GM12873 (cell line): ENCODE data around the gene ARHGAP40.

ENCODE experiments used
- TF ChIP-seq, protein P1 (sequence below): IDR thresholded peaks from 2 replicates; pipeline ENCODE4 v1.5.1; 2012; ENCODE audit warnings: low read depth, mild to moderate bottlenecking, moderate library complexity, low read length, control low read depth; ENCODE audit not compliant: insufficient read depth; ENCODE audit errors: missing control alignments

ARHGAP40 gene

DNA sequence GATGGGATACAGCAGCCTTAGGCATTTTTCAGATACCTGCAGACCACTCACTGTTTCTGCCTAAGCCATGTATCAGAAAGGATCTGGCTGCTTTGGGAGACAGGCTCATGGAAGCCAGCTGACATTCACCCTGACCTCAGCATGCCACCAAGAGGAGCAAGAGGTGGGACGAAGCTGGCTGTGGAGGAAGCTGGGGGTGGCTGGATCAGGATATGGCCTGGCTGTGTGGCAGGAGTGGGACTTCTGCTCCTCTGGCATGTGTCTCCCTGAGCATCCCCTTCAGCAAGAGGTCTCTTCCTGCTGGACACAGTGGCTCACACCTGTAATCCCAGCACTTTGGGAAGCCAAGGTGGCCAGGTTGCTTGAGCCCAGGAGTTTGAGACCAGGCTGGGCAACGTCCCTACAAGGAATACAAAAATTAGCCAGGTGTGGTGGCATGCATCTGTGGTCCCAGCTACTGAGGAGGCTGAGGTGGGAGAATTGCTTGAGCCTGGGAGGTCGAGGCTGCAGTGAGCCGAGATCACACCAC, 19.7 kb upstream of the ARHGAP40 start:
- TF ChIP-seq, protein P1, sequence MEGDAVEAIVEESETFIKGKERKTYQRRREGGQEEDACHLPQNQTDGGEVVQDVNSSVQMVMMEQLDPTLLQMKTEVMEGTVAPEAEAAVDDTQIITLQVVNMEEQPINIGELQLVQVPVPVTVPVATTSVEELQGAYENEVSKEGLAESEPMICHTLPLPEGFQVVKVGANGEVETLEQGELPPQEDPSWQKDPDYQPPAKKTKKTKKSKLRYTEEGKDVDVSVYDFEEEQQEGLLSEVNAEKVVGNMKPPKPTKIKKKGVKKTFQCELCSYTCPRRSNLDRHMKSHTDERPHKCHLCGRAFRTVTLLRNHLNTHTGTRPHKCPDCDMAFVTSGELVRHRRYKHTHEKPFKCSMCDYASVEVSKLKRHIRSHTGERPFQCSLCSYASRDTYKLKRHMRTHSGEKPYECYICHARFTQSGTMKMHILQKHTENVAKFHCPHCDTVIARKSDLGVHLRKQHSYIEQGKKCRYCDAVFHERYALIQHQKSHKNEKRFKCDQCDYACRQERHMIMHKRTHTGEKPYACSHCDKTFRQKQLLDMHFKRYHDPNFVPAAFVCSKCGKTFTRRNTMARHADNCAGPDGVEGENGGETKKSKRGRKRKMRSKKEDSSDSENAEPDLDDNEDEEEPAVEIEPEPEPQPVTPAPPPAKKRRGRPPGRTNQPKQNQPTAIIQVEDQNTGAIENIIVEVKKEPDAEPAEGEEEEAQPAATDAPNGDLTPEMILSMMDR: no peak

DNA sequence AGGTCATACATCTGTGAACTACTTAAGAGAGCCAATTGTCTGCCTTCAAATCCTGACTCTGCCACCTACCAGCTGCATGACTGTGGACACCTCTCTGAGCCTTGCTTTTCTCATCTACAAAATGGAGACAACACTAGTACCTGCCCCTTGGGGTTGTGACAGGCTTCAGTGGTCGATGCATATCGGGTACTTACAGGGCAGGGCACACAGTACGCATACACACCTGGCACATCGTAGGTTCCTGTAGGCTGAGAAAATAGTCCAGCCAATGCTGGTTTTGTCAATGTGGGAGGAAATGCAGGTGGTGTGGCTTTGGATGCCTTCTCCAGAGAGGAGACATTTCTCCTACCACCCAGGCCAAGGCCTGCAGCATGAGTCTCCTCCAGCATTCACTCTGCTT, 18.3 kb upstream of the ARHGAP40 start:
- TF ChIP-seq, protein P1: no peak

DNA sequence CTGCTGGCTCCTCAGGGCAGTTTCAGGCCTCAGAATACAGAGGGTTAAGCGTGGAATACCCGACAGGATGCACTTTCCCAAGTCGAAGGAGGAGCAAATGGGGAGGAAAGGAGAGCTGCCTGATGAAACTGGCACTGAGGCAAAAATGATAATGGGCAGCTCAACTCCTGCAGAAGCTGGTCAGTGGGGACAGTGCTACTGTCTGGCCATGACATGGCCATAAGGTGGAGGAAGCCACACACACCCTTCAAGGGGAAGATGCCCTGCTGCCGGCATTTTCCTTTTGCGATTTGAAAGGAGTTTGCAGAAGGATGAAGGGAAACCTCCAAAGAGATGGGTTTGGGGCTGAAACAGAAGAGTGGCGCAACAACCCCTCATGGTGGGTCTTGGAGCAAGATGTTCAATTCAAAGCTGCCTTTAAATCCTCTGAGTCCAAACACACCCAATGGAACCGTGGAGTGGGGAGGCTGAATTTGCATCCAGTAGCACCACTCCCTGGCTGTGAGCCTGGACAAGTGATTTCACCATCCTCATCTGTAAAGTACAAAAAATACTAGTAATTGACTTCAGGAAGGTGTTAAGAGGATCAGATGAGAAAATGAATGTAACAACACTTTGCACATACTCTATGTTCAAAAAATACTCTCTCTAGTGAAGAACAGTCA, 17.4 kb upstream of the ARHGAP40 start:
- TF ChIP-seq, protein P1: no peak

DNA sequence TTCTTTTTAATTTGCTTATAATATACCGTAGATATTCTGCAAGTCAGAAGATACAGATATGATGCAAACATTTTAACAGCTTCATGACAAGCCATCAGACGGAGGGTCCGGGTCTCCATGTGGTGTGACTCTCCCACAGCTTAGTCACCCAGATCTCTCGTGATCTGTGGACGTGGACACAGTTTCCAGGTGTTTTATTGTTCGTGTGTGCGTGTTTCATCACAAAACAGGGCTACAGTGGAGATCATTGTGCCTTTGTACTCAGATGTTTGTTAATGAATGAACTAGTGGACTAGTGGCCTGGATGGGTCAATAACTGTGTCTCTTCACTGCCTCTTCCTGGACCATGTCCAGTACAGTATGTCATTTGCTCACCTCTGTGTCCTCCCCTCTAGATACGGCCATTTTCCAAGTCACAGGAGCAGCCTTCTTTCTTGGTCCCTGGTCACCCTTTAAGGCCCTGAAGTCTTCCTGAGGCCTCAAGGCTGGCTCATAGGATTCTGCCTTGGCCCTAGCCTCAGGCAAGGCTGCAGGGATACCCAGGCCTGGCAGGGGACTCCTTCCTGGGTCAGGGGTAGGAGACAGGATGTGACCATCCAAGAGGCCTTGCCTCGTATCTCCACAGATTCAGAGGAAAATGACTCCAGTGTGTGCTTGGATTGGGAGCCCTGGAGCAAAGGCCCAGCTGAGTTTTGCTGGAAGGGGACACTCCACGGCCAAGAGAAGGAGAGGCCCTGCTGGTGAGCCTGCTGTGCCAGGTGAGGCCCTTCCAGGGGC, 16.0 kb upstream of the ARHGAP40 start:
- TF ChIP-seq, protein P1: no peak

DNA sequence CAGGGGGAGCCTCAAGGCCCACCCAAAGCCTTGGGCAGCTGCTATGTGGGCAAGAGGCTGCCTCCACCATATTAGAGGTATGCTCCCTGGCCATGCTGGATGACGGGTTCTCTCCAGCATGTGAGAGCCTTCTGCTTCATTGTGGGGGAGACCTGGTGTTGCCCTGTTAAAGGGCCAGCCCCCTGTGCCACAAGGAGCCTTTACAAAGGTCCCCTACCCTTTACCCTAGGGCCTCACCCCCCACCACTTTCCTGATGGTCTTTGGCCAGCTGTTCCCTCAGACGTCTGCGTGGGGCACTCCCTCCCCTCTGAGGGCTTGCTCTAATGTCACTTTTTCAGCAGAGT, 15.5 kb upstream of the ARHGAP40 start:
- TF ChIP-seq, protein P1: no peak

DNA sequence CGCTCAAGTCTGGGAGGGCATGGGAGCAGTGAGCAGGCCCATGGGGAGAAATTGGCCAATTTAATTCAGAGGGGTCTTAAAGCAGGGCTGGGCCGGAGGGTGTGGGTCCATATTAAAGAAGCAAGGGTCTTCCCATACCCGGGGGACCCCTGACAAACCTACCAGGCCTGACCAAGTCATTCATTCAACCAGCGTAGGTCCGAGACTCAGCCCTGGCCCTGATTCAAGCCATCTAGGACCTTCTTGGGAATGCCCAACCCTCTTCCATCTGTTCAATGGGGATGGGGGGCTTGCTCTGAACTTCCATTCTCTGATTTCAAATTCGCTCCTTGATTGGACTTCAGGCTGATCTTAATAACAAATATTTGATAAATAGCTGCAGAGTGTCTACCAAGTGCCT, 13.3 kb upstream of the ARHGAP40 start:
- TF ChIP-seq, protein P1: no peak

DNA sequence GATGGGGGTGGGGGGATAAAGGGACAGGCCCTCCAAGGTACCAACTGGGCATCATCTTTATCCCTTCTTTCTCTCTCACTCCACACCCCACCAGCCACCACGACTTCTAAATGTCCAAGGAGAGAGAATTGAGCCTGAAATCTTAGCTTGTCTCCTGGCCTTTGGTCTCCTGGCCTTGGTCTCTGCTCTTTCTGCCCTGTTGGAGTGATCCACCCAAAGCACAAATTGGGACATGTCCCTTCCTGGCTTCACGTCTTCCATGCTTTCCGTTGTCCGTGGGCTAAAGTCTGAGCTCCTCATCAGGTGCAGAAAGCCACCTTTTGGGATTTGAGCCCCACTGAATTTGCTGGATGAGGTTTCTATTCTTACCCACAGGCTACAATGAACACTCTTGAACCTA, 12.3 kb upstream of the ARHGAP40 start:
- TF ChIP-seq, protein P1: no peak
